IMR-90 (cell line): ENCODE results near the gene RBMXL3.

Experiments used
- CEBPB ChIP-seq: IDR thresholded peaks from 2 replicates; pipeline ENCODE4 v1.6.1; 2012; ENCODE audit warnings: low read depth, low read length, improper control_type of control experiment
- CHD1 ChIP-seq: IDR thresholded peaks from 2 replicates; pipeline ENCODE4 v1.6.1; 2012; ENCODE audit warnings: low read depth, low read length, improper control_type of control experiment
- MAZ ChIP-seq: IDR thresholded peaks from 2 replicates; pipeline ENCODE4 v1.6.1; 2012; ENCODE audit warnings: low read depth, mild to moderate bottlenecking, low read length, improper control_type of control experiment, moderate library complexity, borderline replicate concordance
- POLR2A ChIP-seq: IDR thresholded peaks from 2 replicates; pipeline ENCODE4 v1.6.1; 2012; ENCODE audit warnings: mild to moderate bottlenecking, low read depth, low read length
- RAD21 ChIP-seq: IDR thresholded peaks from 2 replicates; pipeline ENCODE4 v1.6.1; 2012; ENCODE audit warnings: low read length, improper control_type of control experiment
- RFX5 ChIP-seq: IDR thresholded peaks from 2 replicates; pipeline ENCODE4 v1.8.0; 2012; ENCODE audit warnings: low read depth, mild to moderate bottlenecking, low read length, moderate library complexity
- SMC3 ChIP-seq: fragments of 150-350 bp; IDR thresholded peaks from 2 replicates; pipeline ENCODE4 v1.6.1; 2016; ENCODE audit warnings: low read depth, mild to moderate bottlenecking, antibody characterized with exemption, low read length, moderate library complexity
- TF ChIP-seq, protein P1 (sequence below): conservative IDR thresholded peaks from 2 replicates; pipeline ENCODE4 v1.5.1; 2012; ENCODE audit warnings: mild to moderate bottlenecking, low read depth, low read length, improper control_type of control experiment
- TF ChIP-seq, protein P2 (sequence below): fragments of 150-350 bp; IDR thresholded peaks from 2 replicates; pipeline ENCODE4 v1.6.1; 2017; ENCODE audit warnings: mild to moderate bottlenecking, antibody characterized with exemption, low read length, low read depth

- TF ChIP-seq MAZ (no peak), RAD21 (no peak), POLR2A (no peak), CEBPB (no peak), CHD1 (no peak), RFX5 (no peak), SMC3 (no peak)
- TF ChIP-seq, protein P1, sequence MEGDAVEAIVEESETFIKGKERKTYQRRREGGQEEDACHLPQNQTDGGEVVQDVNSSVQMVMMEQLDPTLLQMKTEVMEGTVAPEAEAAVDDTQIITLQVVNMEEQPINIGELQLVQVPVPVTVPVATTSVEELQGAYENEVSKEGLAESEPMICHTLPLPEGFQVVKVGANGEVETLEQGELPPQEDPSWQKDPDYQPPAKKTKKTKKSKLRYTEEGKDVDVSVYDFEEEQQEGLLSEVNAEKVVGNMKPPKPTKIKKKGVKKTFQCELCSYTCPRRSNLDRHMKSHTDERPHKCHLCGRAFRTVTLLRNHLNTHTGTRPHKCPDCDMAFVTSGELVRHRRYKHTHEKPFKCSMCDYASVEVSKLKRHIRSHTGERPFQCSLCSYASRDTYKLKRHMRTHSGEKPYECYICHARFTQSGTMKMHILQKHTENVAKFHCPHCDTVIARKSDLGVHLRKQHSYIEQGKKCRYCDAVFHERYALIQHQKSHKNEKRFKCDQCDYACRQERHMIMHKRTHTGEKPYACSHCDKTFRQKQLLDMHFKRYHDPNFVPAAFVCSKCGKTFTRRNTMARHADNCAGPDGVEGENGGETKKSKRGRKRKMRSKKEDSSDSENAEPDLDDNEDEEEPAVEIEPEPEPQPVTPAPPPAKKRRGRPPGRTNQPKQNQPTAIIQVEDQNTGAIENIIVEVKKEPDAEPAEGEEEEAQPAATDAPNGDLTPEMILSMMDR: no peak
- TF ChIP-seq, protein P2, sequence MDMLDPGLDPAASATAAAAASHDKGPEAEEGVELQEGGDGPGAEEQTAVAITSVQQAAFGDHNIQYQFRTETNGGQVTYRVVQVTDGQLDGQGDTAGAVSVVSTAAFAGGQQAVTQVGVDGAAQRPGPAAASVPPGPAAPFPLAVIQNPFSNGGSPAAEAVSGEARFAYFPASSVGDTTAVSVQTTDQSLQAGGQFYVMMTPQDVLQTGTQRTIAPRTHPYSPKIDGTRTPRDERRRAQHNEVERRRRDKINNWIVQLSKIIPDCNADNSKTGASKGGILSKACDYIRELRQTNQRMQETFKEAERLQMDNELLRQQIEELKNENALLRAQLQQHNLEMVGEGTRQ: no peak
Observed at GRCh38 chrX:115214605-115215004, 25.4 kb downstream of the RBMXL3 start.
